IMR-90 (cell line): ENCODE data around the gene CCDC54. TPM values are rescaled to one million over a fixed set of nuclear protein-coding genes. Genes with fewer than 3 reads are reported as not detected.

ENCODE experiments used
- ATAC-seq: fragments of 200-7000 bp; cut with Tn5 transposase; 2 replicates; pipeline ENCODE4 v1.9.1; 2020; ENCODE audit warnings: low read depth, mild to moderate bottlenecking, moderate library complexity
- BruUV-seq: library from RNA; stranded (reverse); fragments of 400-500 nt; replicated peaks from 2 replicates; lab custom pipeline; 2021; lab: Mats Ljungman, UMichigan
- CTCF ChIA-PET: fragments of 300-600 bp; formaldehyde crosslinking; extraction: SDS; loops from one replicate; lab custom pipeline; 2021; ENCODE audit warnings: antibody characterized with exemption; lab: Yijun Ruan, JAX
- POLR2A ChIA-PET: fragments of 300-600 bp; sonication (Branson Sonifier 250); formaldehyde crosslinking; loops from one replicate; lab custom pipeline; 2022; ENCODE audit warnings: antibody characterized with exemption; ENCODE audit not compliant: unreplicated experiment; lab: Charles Lee
- DNase-seq: peaks from one replicate; pipeline ENCODE4 v3.0.0; 2013
- H2AFZ ChIP-seq: replicated peaks from 2 replicates; pipeline ENCODE3; 2013; ENCODE audit warnings: low read length, mild to moderate bottlenecking; ENCODE audit not compliant: poor library complexity
- H2AK5ac ChIP-seq: 2 replicates; pipeline ENCODE4 v1.6.1; 2013; ENCODE audit warnings: low read depth, low read length, inconsistent platforms
- H2AK9ac ChIP-seq: replicated peaks from 2 replicates; pipeline ENCODE3; 2013; ENCODE audit warnings: mild to moderate bottlenecking, low read depth, low read length, moderate library complexity; ENCODE audit not compliant: poor library complexity
- H2BK120ac ChIP-seq: 2 replicates; pipeline ENCODE4 v1.6.1; 2013; ENCODE audit warnings: low read depth, low read length, inconsistent platforms
- H2BK15ac ChIP-seq: 3 replicates; pipeline ENCODE4 v1.6.1; 2013; ENCODE audit warnings: low read depth, low read length, inconsistent platforms
- H2BK20ac ChIP-seq: 2 replicates; pipeline ENCODE4 v1.6.1; 2013; ENCODE audit warnings: low read depth, mild to moderate bottlenecking, inconsistent platforms, low read length, moderate library complexity
- H2BK5ac ChIP-seq: 2 replicates; pipeline ENCODE4 v1.6.1; 2013; ENCODE audit warnings: mild to moderate bottlenecking, low read depth, low read length, inconsistent platforms; ENCODE audit not compliant: poor library complexity, severe bottlenecking
- H3K14ac ChIP-seq: replicated peaks from 2 replicates; pipeline ENCODE4 v1.6.1; 2013; ENCODE audit warnings: low read depth, low read length, inconsistent platforms
- H3K18ac ChIP-seq: 2 replicates; pipeline ENCODE4 v1.6.1; 2013; ENCODE audit warnings: low read depth, low read length, control low read depth
- H3K23ac ChIP-seq: 2 replicates; pipeline ENCODE4 v1.6.1; 2013; ENCODE audit warnings: low read depth, low read length, inconsistent platforms
- H3K27ac ChIP-seq: 2 replicates; pipeline ENCODE4 v1.5.1; 2013; ENCODE audit warnings: mild to moderate bottlenecking, control low read depth, low read length; ENCODE audit not compliant: insufficient read depth
- H3K27me3 ChIP-seq: 2 replicates; pipeline ENCODE4 v1.6.1; 2013; ENCODE audit warnings: low read length; ENCODE audit not compliant: control insufficient read depth, insufficient read depth
- H3K36me3 ChIP-seq: 2 replicates; pipeline ENCODE4 v1.6.1; 2013; ENCODE audit warnings: low read length, mixed read lengths; ENCODE audit not compliant: control insufficient read depth, insufficient read depth
- H3K4ac ChIP-seq: 2 replicates; pipeline ENCODE4 v1.6.1; 2013; ENCODE audit warnings: low read depth, low read length, inconsistent platforms
- H3K4me1 ChIP-seq: 2 replicates; pipeline ENCODE4 v1.6.1; 2013; ENCODE audit warnings: low read length, mixed read lengths; ENCODE audit not compliant: control insufficient read depth, insufficient read depth
- H3K4me2 ChIP-seq: 2 replicates; pipeline ENCODE4 v1.6.1; 2013; ENCODE audit warnings: low read depth, mild to moderate bottlenecking, control low read depth, low read length, moderate library complexity
- H3K4me3 ChIP-seq: 2 replicates; pipeline ENCODE4 v1.5.1; 2013; ENCODE audit warnings: low read depth, mild to moderate bottlenecking, control low read depth, low read length, moderate library complexity; ENCODE audit not compliant: insufficient read depth
- H3K56ac ChIP-seq: 2 replicates; pipeline ENCODE4 v1.6.1; 2013; ENCODE audit warnings: low read length, inconsistent platforms; ENCODE audit not compliant: insufficient read depth; ENCODE audit errors: extremely low read depth
- H3K79me1 ChIP-seq, 2 experiments: 2 replicates each; pipeline ENCODE4 v1.6.1; 2013; ENCODE audit warnings: low read length in 2 of 2, inconsistent platforms in 1 of 2, low read depth in 1 of 2
- H3K9ac ChIP-seq: 2 replicates; pipeline ENCODE4 v1.6.1; 2013; ENCODE audit warnings: low read depth, low read length, control low read depth
- H3K9me1 ChIP-seq: 2 replicates; pipeline ENCODE4 v1.6.1; 2013; ENCODE audit warnings: low read length, inconsistent platforms; ENCODE audit not compliant: insufficient read depth
- H3K9me3 ChIP-seq: 2 replicates; pipeline ENCODE4 v1.6.1; 2013; ENCODE audit warnings: low read length; ENCODE audit not compliant: control insufficient read depth, insufficient read depth
- H4K20me1 ChIP-seq: 2 replicates; pipeline ENCODE4 v1.6.1; 2013; ENCODE audit warnings: low read length, inconsistent platforms; ENCODE audit not compliant: insufficient read depth
- H4K5ac ChIP-seq: 2 replicates; pipeline ENCODE4 v1.6.1; 2013; ENCODE audit warnings: mild to moderate bottlenecking, low read depth, low read length, control low read depth
- H4K8ac ChIP-seq, 2 experiments: 2 replicates each; pipeline ENCODE4 v1.6.1; 2013; ENCODE audit warnings: low read depth in 2 of 2, low read length in 2 of 2, control low read depth in 1 of 2, inconsistent platforms in 1 of 2
- H4K91ac ChIP-seq: 2 replicates; pipeline ENCODE4 v1.6.1; 2013; ENCODE audit warnings: low read depth, low read length, inconsistent platforms; ENCODE audit not compliant: insufficient read depth
- BHLHE40 ChIP-seq: fragments of 150-350 bp; IDR thresholded peaks from 2 replicates; pipeline ENCODE4 v1.6.1; 2016; ENCODE audit warnings: mild to moderate bottlenecking, low read depth, low read length
- CEBPB ChIP-seq: IDR thresholded peaks from 2 replicates; pipeline ENCODE4 v1.6.1; 2012; ENCODE audit warnings: low read depth, low read length, improper control_type of control experiment
- CHD1 ChIP-seq: IDR thresholded peaks from 2 replicates; pipeline ENCODE4 v1.6.1; 2012; ENCODE audit warnings: low read depth, low read length, improper control_type of control experiment
- FOS ChIP-seq: fragments of 150-350 bp; IDR thresholded peaks from 2 replicates; pipeline ENCODE4 v1.6.1; 2016; ENCODE audit warnings: low read depth, low read length
- MAFK ChIP-seq: IDR thresholded peaks from 2 replicates; pipeline ENCODE4 v1.6.1; 2012; ENCODE audit warnings: low read depth, low read length, improper control_type of control experiment
- MAZ ChIP-seq: IDR thresholded peaks from 2 replicates; pipeline ENCODE4 v1.6.1; 2012; ENCODE audit warnings: low read depth, mild to moderate bottlenecking, low read length, improper control_type of control experiment, moderate library complexity, borderline replicate concordance
- MXI1 ChIP-seq: IDR thresholded peaks from 2 replicates; pipeline ENCODE4 v1.6.1; 2012; ENCODE audit warnings: low read depth, mild to moderate bottlenecking, low read length, moderate library complexity, borderline replicate concordance
- NFE2L2 ChIP-seq: fragments of 150-350 bp; IDR thresholded peaks from 2 replicates; pipeline ENCODE4 v1.6.1; 2016; ENCODE audit warnings: low read depth, mild to moderate bottlenecking, low read length
- POLR2A ChIP-seq: IDR thresholded peaks from 2 replicates; pipeline ENCODE4 v1.6.1; 2012; ENCODE audit warnings: mild to moderate bottlenecking, low read depth, low read length
- RAD21 ChIP-seq: IDR thresholded peaks from 2 replicates; pipeline ENCODE4 v1.6.1; 2012; ENCODE audit warnings: low read length, improper control_type of control experiment
- RCOR1 ChIP-seq: IDR thresholded peaks from 2 replicates; pipeline ENCODE4 v1.6.1; 2012; ENCODE audit warnings: mild to moderate bottlenecking, low read length, improper control_type of control experiment; ENCODE audit not compliant: insufficient replicate concordance
- RFX5 ChIP-seq: IDR thresholded peaks from 2 replicates; pipeline ENCODE4 v1.8.0; 2012; ENCODE audit warnings: low read depth, mild to moderate bottlenecking, low read length, moderate library complexity
- SMC3 ChIP-seq: fragments of 150-350 bp; IDR thresholded peaks from 2 replicates; pipeline ENCODE4 v1.6.1; 2016; ENCODE audit warnings: low read depth, mild to moderate bottlenecking, antibody characterized with exemption, low read length, moderate library complexity
- WGBS, 2 experiments: methylation state at CpG; one replicate each; pipeline versions ENCODE4 v1.1.5 to v1.1.7; 2013; ENCODE audit warnings: missing lambda C conversion rate in 2 of 2; ENCODE audit not compliant: insufficient read length in 1 of 2; ENCODE audit errors: extremely low coverage in 2 of 2; 5-methylcytosine and 5-hydroxymethylcytosine counted together
- dilution Hi-C: fragments of 300-500 bp; cut with HindIII; formaldehyde crosslinking; loops from one replicate; pipeline ENCODE4 v1.14.3; 2018; ENCODE audit warnings: low sequenced_read_pairs; ENCODE audit not compliant: unreplicated experiment
- in situ Hi-C: fragments of 300-500 bp; cut with MboI; formaldehyde crosslinking; loops from 3 replicates; pipeline ENCODE4 v1.14.3; 2019; ENCODE audit warnings: low sequenced_read_pairs, inconsistent platforms, mixed read lengths
- intact Hi-C: fragments of 100-400 bp; cut with micrococcal nuclease; formaldehyde crosslinking; loops from 2 replicates; pipeline ENCODE4 v1.10.0; 2022
- polyA plus RNA-seq, 3 experiments: library from polyadenylated mRNA; depleted of rRNA; stranded (reverse); fragments of >200 nt; gene quantifications; 2 replicates each; pipeline ENCODE4 v1.2.3, GENCODE V29; 2012; ENCODE audit warnings: low replicate concordance in 1 of 3
- total RNA-seq: library from RNA; depleted of rRNA; stranded (reverse); fragments of >200 nt; gene quantifications from 2 replicates; pipeline ENCODE4 v1.2.3, GENCODE V29; 2012
- TF ChIP-seq, protein P1 (sequence below): fragments of 150-350 bp; IDR thresholded peaks from 2 replicates; pipeline ENCODE4 v1.6.1; 2017; ENCODE audit warnings: mild to moderate bottlenecking, antibody characterized with exemption, low read length, low read depth
- TF ChIP-seq, protein P2 (sequence below): fragments of 150-350 bp; IDR thresholded peaks from 2 replicates; pipeline ENCODE4 v1.6.1; 2016; ENCODE audit warnings: low read depth, mild to moderate bottlenecking, low read length, moderate library complexity, borderline replicate concordance
- TF ChIP-seq, protein P3 (sequence below): conservative IDR thresholded peaks from 2 replicates; pipeline ENCODE4 v1.5.1; 2012; ENCODE audit warnings: mild to moderate bottlenecking, low read depth, low read length, improper control_type of control experiment

CCDC54 gene
- total and polyA plus RNA-seq, 2 of the 4 experiments (the other 2 are of a cell fraction) = not detected

DNA sequence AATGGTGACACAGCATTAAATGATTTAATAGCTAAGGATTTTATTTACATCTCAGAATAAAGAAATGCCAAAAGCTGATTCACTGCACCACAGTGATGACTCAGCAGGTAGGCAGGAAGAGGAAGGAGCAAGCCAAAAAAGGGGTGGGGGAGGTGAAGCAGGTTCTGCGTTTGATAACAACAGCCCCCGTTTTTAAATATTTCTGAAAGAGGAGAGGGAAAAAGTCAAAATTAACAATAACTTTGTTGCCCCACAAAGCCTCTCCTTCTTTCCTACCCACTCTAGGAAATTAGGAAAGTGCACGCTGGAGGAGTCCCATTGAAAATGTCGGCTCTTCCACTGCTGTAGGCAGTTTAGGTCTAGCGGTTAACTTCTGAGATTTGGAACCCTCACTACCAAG lies 9.9 kb upstream of the CCDC54 start:
- no peaks in the 10 kb centered on the region for H3K36me3 ChIP-seq
- H3K27ac ChIP-seq = peak overlapping the region; percentile 24; the same call in 1 of the 2 replicates
- no peaks in the 10 kb centered on the region for H4K20me1 ChIP-seq
- TF ChIP-seq BHLHE40 = no peak
- no peak for TF ChIP-seq RAD21
- TF ChIP-seq, protein P1, sequence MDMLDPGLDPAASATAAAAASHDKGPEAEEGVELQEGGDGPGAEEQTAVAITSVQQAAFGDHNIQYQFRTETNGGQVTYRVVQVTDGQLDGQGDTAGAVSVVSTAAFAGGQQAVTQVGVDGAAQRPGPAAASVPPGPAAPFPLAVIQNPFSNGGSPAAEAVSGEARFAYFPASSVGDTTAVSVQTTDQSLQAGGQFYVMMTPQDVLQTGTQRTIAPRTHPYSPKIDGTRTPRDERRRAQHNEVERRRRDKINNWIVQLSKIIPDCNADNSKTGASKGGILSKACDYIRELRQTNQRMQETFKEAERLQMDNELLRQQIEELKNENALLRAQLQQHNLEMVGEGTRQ = no peak
- no peak for TF ChIP-seq CEBPB
- no peak for TF ChIP-seq MAZ
- TF ChIP-seq NFE2L2 = peak; percentile 94
- TF ChIP-seq MXI1 = no peak
- TF ChIP-seq, protein P2, sequence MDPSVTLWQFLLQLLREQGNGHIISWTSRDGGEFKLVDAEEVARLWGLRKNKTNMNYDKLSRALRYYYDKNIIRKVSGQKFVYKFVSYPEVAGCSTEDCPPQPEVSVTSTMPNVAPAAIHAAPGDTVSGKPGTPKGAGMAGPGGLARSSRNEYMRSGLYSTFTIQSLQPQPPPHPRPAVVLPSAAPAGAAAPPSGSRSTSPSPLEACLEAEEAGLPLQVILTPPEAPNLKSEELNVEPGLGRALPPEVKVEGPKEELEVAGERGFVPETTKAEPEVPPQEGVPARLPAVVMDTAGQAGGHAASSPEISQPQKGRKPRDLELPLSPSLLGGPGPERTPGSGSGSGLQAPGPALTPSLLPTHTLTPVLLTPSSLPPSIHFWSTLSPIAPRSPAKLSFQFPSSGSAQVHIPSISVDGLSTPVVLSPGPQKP = no peak
- TF ChIP-seq RCOR1 = no peak
- TF ChIP-seq, protein P3, sequence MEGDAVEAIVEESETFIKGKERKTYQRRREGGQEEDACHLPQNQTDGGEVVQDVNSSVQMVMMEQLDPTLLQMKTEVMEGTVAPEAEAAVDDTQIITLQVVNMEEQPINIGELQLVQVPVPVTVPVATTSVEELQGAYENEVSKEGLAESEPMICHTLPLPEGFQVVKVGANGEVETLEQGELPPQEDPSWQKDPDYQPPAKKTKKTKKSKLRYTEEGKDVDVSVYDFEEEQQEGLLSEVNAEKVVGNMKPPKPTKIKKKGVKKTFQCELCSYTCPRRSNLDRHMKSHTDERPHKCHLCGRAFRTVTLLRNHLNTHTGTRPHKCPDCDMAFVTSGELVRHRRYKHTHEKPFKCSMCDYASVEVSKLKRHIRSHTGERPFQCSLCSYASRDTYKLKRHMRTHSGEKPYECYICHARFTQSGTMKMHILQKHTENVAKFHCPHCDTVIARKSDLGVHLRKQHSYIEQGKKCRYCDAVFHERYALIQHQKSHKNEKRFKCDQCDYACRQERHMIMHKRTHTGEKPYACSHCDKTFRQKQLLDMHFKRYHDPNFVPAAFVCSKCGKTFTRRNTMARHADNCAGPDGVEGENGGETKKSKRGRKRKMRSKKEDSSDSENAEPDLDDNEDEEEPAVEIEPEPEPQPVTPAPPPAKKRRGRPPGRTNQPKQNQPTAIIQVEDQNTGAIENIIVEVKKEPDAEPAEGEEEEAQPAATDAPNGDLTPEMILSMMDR = no peak
- no peak for TF ChIP-seq CHD1
- TF ChIP-seq POLR2A = no peak
- no peak for TF ChIP-seq RFX5
- TF ChIP-seq FOS = peak; percentile 85
- no peak for TF ChIP-seq SMC3
- peak; percentile 95 for TF ChIP-seq MAFK
- ATAC-seq (peak; percentile 77), DNase-seq (peak; percentile 88)
- dilution Hi-C loops = no loop called here
- BruUV-seq = no TSS peak
- H3K4me2 ChIP-seq = peak overlapping the region; percentile 37; the same call in 1 of the 2 replicates
- peak overlapping the region; percentile 69 for H2AFZ ChIP-seq
- in situ Hi-C loops = no loop called here
- peak overlapping the region; percentile 93 for H2BK120ac ChIP-seq
- peak overlapping the region; percentile 40; the same call in 1 of the 2 replicates for H4K5ac ChIP-seq
- peak overlapping the region; percentile 87 for H3K4ac ChIP-seq
- no peaks in the 10 kb centered on the region for H3K9me1 ChIP-seq
- H3K23ac ChIP-seq = no peak overlapping the region
- CTCF ChIA-PET = interaction anchor here (1.3 kb wide), 1 partner anchor 62 kb away, joined by 5 read pairs; no protein-coding TSS in a partner anchor
- no peak overlapping the region for H2AK9ac ChIP-seq
- no peaks in the 10 kb centered on the region for H3K27me3 ChIP-seq
- H3K56ac ChIP-seq = peak overlapping the region; percentile 20; the same call in 1 of the 2 replicates
- no peaks in the 10 kb centered on the region for H3K9me3 ChIP-seq
- H3K4me3 ChIP-seq = no peak overlapping the region
- peaks cover 8% of the 10 kb centered on the region for H3K4me1 ChIP-seq
- peak overlapping the region; percentile 66 for H2BK5ac ChIP-seq
- no CpG with 5 or more reads among the region's 5 CpGs for WGBS, 2 experiments
- intact Hi-C loops = no loop called here
- peak overlapping the region; percentile 69 for H4K91ac ChIP-seq
- H2BK15ac ChIP-seq = peak overlapping the region; percentile 46; the same call in 1 of the 3 replicates
- H3K79me1 ChIP-seq = no peaks in the 10 kb centered on the region
- H3K9ac ChIP-seq = no peak overlapping the region
- POLR2A ChIA-PET = no interaction called here
- H3K18ac ChIP-seq = peak overlapping the region; percentile 89; the same call in 1 of the 2 replicates
- H4K8ac ChIP-seq = peak overlapping the region; percentile 86 to 97
- peak overlapping the region; percentile 91 for H2BK20ac ChIP-seq
- H3K14ac ChIP-seq = 0 out of 2 replicates have a peak overlapping the region, but pooled peaks have one; percentile 40
- no peak overlapping the region for H2AK5ac ChIP-seq
